OCI-LY3 (cell line): ENCODE data around the gene KICS2.

Experiments
- H2AFZ ChIP-seq: fragments of 200-600, 300-600 bp; shearing (Covaris generic); 2 replicates; pipeline ENCODE4 v1.6.0; 2014; ENCODE audit warnings: antibody characterized with exemption, low read depth, low read length
- H3K27ac ChIP-seq: fragments of 200-600, 300-600 bp; sonication (generic); 2 replicates; pipeline ENCODE4 v1.5.1; 2014; ENCODE audit warnings: mild to moderate bottlenecking, low read length, moderate library complexity, mixed read lengths
- H3K27me3 ChIP-seq: fragments of 200-600, 300-600 bp; sonication (generic); 2 replicates; pipeline ENCODE4 v1.6.1; 2014; ENCODE audit warnings: low read depth, low read length, mixed read lengths
- H3K36me3 ChIP-seq: fragments of 200-600, 300-600 bp; sonication (generic); replicated peaks from 2 replicates; pipeline ENCODE3; 2014; ENCODE audit warnings: low read depth, low read length, mixed read lengths
- H3K4me1 ChIP-seq: fragments of 300-600, 200-600 bp; sonication (generic); 2 replicates; pipeline ENCODE4 v1.6.1; 2014; ENCODE audit warnings: low read length, mixed read lengths
- H3K4me2 ChIP-seq: fragments of 200-600, 300-600 bp; sonication (generic); 2 replicates; pipeline ENCODE4 v1.6.1; 2014; ENCODE audit warnings: low read length, mixed read lengths
- H3K4me3 ChIP-seq: fragments of 300-600, 200-600 bp; sonication (generic); 2 replicates; pipeline ENCODE4 v1.5.1; 2014; ENCODE audit warnings: antibody characterized with exemption, mild to moderate bottlenecking, low read length, moderate library complexity
- H3K79me2 ChIP-seq: fragments of 300-600, 200-600 bp; shearing (Covaris generic); 2 replicates; pipeline ENCODE4 v1.6.1; 2014; ENCODE audit warnings: mild to moderate bottlenecking, low read length, mixed read lengths
- H3K9ac ChIP-seq: fragments of 300-600, 200-600 bp; shearing (Covaris generic); 2 replicates; pipeline ENCODE4 v1.6.0; 2014; ENCODE audit warnings: mild to moderate bottlenecking, low read length, moderate library complexity
- H3K9me3 ChIP-seq: fragments of 200-600, 300-600 bp; shearing (Covaris generic); 2 replicates; pipeline ENCODE4 v1.6.1; 2014; ENCODE audit warnings: low read length, mixed read lengths; ENCODE audit not compliant: insufficient read depth
- H4K20me1 ChIP-seq: fragments of 200-600, 300-600 bp; sonication (generic); 2 replicates; pipeline ENCODE4 v1.6.1; 2016; ENCODE audit warnings: low read length, mixed read lengths; ENCODE audit not compliant: insufficient read depth
- EZH2phosphoT487 ChIP-seq: fragments of 200-600 bp; shearing (Covaris generic); IDR thresholded peaks from 2 replicates; pipeline ENCODE4 v1.6.1; 2018; ENCODE audit warnings: antibody characterized with exemption, mixed run types, low read depth
- TF ChIP-seq, protein P1 (sequence below): fragments of 200-600, 300-600 bp; sonication (generic); IDR thresholded peaks from 2 replicates; pipeline ENCODE4 v1.5.1; 2014; ENCODE audit warnings: antibody characterized with exemption, low read length, low read depth

Gene KICS2

DNA sequence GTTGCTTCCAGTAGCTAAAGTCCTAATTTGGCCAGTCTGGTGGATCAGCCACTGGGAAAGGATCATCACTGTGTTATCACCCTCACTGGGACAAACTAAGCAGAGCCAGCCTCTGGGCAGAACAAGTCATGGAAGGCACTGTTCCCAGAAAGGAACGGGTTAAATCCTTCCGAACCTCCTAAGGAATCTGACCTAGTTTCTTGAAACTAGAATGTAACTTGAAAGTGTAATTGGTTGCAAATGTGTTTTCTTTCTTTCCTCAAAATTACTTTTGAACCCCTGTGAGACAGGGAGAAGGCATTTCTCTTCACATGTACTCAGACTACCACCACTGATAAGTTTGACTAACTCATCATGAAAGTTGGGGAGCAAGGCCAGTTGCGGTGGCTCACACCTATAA, 18.7 kb upstream of the KICS2 start:
- Histone ChIP-seq H3K36me3 (no peaks in the 10 kb centered on the region), H3K4me2 (no peak overlapping the region), H2AFZ (no peak overlapping the region), H3K4me1 (no peaks in the 10 kb centered on the region), H3K9ac (no peak overlapping the region), H3K27ac (no peak overlapping the region), H3K79me2 (no peaks in the 10 kb centered on the region), H4K20me1 (no peaks in the 10 kb centered on the region), H3K27me3 (0 out of 2 replicates have a peak, but pooled peaks cover 3% of the 10 kb centered on the region), H3K4me3 (no peak overlapping the region), H3K9me3 (no peaks in the 10 kb centered on the region)
- TF ChIP-seq, protein P1, sequence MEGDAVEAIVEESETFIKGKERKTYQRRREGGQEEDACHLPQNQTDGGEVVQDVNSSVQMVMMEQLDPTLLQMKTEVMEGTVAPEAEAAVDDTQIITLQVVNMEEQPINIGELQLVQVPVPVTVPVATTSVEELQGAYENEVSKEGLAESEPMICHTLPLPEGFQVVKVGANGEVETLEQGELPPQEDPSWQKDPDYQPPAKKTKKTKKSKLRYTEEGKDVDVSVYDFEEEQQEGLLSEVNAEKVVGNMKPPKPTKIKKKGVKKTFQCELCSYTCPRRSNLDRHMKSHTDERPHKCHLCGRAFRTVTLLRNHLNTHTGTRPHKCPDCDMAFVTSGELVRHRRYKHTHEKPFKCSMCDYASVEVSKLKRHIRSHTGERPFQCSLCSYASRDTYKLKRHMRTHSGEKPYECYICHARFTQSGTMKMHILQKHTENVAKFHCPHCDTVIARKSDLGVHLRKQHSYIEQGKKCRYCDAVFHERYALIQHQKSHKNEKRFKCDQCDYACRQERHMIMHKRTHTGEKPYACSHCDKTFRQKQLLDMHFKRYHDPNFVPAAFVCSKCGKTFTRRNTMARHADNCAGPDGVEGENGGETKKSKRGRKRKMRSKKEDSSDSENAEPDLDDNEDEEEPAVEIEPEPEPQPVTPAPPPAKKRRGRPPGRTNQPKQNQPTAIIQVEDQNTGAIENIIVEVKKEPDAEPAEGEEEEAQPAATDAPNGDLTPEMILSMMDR = no peak
- no peak for TF ChIP-seq EZH2phosphoT487

DNA sequence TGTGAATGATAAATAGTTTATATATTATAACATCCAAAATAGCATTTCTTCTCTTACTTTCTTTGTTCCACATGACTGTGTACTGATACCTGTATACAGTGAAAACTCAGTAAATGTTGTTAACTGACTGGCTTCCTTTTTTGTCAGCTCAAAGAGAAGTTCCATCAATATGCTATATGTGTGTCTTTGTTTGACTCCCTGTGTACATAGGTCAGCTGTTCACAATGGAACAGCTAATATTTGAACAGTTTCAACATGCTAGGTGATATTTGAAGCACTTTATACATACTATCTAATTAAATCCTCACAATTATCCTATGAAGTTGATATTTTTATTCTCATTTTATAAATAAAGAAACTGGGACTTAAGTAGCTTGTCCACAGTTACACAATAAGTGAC, 15.3 kb upstream of the KICS2 start:
- Histone ChIP-seq H3K9ac (no peak overlapping the region), H3K9me3 (no peaks in the 10 kb centered on the region), H3K4me3 (no peak overlapping the region), H4K20me1 (no peaks in the 10 kb centered on the region), H3K79me2 (no peaks in the 10 kb centered on the region), H3K27ac (no peak overlapping the region), H3K4me1 (no peaks in the 10 kb centered on the region), H3K4me2 (no peak overlapping the region), H2AFZ (no peak overlapping the region), H3K27me3 (no peaks in the 10 kb centered on the region), H3K36me3 (no peaks in the 10 kb centered on the region)
- no peak for TF ChIP-seq EZH2phosphoT487
- TF ChIP-seq, protein P1 = no peak

DNA sequence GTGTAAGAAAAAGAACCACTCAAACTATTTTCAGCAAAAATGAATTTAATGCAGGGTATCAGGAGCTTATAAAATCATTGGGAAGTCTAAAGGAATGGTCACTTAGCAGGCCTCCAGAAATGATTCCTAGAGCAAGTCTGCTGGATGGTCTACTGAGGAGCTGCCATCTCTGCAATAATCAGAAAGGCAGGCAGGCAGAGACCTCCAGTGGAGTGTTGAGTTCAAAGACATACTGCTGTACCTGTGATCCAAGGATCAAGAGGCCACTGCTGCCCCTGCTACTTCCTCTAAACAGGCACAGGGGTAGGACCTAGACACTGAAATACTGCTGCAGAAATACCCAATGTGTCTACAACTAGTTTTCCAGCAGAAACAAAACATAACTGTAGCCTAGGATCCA, 14.5 kb upstream of the KICS2 start:
- Histone ChIP-seq H3K79me2 (no peaks in the 10 kb centered on the region), H3K9ac (no peak overlapping the region), H3K4me3 (no peak overlapping the region), H3K4me1 (no peaks in the 10 kb centered on the region), H3K9me3 (no peaks in the 10 kb centered on the region), H3K36me3 (no peaks in the 10 kb centered on the region), H4K20me1 (no peaks in the 10 kb centered on the region), H3K4me2 (no peak overlapping the region), H2AFZ (no peak overlapping the region), H3K27ac (no peak overlapping the region), H3K27me3 (no peaks in the 10 kb centered on the region)
- TF ChIP-seq, protein P1 = peak; percentile 30
- no peak for TF ChIP-seq EZH2phosphoT487

DNA sequence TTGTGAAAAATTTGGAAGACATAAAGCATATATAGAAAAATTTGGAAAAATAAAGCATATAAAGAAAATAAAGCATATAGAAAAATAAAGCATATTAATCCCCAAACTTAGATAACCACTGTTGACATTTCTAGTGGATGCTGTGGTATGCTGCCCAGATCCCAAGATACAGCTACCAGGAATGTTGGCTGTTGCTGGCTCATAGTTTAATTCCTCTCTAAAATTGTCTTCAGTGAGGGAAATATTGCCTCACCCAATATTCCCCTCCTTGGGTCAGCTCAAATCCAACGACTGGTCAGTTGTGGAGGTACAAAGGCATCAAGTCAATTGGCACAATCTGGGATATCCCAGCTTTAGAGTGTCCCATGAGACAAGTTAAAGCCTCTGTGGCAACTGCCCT, 10.1 kb upstream of the KICS2 start:
- H3K9ac ChIP-seq = no peak overlapping the region
- H3K9me3 ChIP-seq = no peaks in the 10 kb centered on the region
- no peak overlapping the region for H3K4me2 ChIP-seq
- no peak overlapping the region for H3K27ac ChIP-seq
- no peaks in the 10 kb centered on the region for H3K4me1 ChIP-seq
- H2AFZ ChIP-seq = no peak overlapping the region
- no peak overlapping the region for H3K4me3 ChIP-seq
- H3K27me3 ChIP-seq = no peaks in the 10 kb centered on the region
- no peak for TF ChIP-seq EZH2phosphoT487
- TF ChIP-seq, protein P1 = no peak
- no peaks in the 10 kb centered on the region for H3K79me2 ChIP-seq
- H4K20me1 ChIP-seq = no peaks in the 10 kb centered on the region
- no peaks in the 10 kb centered on the region for H3K36me3 ChIP-seq
